Choroid plexus epithelial cell (primary cell): Measurements from ENCODE around the gene GM2A.

Source experiments
- DNase-seq: peaks from one replicate; pipeline ENCODE4 v3.0.0-alpha.2; 2010; ENCODE audit warnings: low read depth
- H3K4me3 ChIP-seq: 2 replicates; pipeline ENCODE4 v1.5.1; 2011; ENCODE audit warnings: low read depth, mild to moderate bottlenecking, control low read depth, low read length, moderate library complexity
- TF ChIP-seq, protein P1 (sequence below): conservative IDR thresholded peaks from 2 replicates; pipeline ENCODE4 v1.5.1; 2011; ENCODE audit warnings: low read depth, mild to moderate bottlenecking, control low read depth, inconsistent platforms, low read length, moderate library complexity

GM2A gene

DNA sequence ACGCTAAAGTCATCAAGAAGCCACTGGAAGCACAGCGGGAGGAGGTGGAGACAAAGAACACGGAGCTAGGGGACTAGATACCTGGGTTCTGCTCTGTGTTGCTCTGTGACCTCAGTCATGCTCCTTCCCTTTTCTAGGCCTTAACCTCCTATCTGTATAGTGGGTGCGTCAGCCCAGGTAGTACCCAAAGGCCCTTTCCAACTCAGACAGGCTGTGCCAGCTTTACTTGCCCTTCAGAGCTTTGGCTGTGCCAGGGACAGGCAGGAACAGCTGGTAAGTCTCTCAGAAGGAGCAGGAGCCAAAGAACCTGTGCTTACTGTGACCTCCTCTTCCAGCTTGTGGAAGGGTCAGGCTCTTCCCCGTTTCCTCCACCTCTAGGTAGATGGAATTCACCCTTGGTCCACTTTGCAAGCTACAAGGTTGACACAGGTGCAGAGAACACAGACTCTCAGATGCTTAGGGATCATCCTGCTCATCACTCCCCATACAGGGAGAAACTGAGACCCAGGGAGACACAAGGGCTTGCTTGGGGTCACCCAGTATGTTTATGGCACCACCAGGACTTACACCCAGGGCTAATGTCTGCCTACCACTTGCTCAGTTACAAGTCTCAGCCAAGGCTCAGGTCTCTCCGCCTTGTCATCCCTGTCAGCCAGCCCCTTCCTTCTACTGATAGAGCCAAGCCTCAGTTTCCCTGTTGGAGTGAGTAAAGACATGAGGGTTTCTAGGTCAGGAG is 30.8 kb upstream of the GM2A start:
- TF ChIP-seq, protein P1, sequence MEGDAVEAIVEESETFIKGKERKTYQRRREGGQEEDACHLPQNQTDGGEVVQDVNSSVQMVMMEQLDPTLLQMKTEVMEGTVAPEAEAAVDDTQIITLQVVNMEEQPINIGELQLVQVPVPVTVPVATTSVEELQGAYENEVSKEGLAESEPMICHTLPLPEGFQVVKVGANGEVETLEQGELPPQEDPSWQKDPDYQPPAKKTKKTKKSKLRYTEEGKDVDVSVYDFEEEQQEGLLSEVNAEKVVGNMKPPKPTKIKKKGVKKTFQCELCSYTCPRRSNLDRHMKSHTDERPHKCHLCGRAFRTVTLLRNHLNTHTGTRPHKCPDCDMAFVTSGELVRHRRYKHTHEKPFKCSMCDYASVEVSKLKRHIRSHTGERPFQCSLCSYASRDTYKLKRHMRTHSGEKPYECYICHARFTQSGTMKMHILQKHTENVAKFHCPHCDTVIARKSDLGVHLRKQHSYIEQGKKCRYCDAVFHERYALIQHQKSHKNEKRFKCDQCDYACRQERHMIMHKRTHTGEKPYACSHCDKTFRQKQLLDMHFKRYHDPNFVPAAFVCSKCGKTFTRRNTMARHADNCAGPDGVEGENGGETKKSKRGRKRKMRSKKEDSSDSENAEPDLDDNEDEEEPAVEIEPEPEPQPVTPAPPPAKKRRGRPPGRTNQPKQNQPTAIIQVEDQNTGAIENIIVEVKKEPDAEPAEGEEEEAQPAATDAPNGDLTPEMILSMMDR = no peak
- no peak overlapping the region for H3K4me3 ChIP-seq
- no peak for DNase-seq

DNA sequence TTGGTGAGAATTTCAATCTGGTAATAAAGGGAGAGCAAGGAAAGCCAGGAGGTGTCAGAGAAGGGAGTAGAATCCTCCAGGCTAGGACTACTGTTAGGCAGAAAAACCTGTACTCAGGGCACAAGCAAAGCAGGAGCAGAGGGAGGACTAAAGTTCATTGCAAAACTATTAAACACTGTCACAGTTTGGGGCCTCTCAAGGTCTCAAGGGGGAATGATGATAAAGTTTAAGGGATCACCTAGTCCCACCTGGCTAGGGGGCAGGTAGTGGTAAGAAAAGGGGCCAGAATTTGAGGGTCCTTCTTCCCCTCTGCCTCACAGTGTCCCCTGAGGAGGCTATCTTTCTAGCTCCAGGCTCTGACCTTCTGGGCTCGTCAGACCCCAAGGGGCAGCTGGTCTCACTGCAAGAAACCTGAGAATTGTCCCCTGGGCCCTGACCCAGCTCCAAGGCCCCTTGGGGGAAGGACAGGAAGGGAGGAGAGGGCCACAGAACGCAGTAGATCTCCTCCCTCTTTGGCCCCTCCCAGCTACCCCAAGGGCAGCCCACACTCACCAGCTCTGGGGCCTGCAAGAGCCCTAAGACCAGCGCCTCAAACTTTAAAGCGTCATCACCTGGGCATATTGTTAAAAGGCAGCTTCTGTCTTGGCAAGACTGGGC is 30.1 kb upstream of the GM2A start:
- no peak for DNase-seq
- H3K4me3 ChIP-seq = peak overlapping the region; percentile 67
- TF ChIP-seq, protein P1 = no peak

DNA sequence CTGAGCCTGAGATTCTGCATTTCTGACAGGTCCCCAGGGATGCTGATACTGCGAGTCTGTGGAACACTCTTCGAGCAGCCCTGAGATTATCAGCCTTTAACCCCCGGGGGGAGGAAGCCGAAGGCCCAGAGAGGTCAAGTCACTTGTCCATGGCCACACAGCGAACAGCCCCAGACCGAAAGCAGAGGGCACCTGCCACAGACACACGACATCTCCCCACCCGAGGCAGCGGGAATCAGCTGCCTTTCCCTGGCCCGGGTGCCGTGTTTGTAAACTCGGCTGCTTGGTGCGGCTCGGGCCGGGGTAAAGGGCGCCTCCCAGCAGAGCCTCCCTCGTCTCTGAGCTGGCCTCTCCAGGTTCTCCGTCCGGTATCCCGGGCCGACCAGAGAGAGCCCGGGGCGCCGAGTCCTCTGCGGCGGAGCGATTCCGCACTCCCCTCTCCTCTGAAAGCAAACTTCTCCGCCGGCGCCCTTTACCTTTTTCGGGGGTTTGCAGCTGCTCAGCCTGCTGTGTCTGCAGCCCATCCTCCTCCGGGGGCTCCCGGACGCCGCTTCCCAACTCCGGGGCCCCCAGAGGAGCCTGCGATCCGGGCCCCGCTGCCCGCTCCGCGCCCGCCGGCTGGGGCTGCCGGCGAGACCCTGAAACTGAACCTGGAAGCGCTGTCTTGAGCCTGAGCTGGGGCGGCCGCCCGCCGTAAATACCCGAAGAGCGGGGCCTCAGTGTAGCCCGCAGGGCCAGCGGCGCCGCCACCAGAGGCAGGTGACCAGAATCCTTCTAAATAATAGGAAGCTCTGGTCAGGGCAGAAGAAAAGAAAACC is 29.3 kb upstream of the GM2A start, which contains the start of gene CCDC69:
Gene CCDC69 (minus strand): TSS at position 646 of the 818 bp plus-strand sequence. CDS start 122 bp downstream, at position 524.
- TF ChIP-seq, protein P1 = peak; percentile 40
- peak within 1 kb of the TSS; percentile 67 for H3K4me3 ChIP-seq

DNA sequence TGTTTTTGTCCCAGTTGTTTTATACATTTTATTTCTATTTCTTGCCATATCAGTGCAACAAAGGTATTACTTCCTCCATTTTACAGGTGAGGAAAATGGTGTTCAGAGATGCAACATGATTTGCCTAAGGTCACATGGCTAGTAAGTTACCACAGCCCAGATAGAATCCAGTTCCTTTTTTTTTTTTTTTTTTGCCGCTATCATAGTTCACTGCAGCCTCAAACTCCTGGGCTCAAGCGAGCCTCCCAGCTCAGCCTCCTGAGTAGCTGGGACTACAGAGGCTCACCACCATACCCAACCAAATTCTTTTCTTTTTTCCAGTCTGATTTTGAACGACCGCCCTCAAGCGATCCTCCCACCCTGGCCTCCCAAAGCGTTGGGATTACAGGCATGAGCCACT is 28.6 kb upstream of the GM2A start:
- TF ChIP-seq, protein P1 = no peak
- no peak overlapping the region for H3K4me3 ChIP-seq

More for the DNA sequence above, 29.3 kb upstream of the GM2A start, which contains the start of gene CCDC69:
- DNase-seq = peak; percentile 75

DNA sequence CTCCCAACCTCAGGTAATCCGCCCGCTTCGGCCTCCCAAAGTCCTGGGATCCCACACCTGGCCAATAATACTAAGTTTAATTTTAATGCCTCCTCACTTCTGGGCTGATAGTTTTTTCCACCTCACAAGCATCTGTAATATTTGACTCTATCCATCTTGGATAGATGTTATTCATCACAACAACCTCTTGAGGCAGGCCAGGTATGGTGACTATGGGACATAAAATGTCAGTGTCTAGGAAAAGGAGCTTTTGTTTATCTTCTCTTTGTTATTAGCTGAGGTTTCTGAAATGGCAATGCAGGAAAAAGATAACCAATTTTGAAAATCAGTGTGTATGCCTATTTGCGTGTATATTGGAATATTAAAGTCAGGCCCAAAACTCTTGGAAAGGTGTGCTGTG is 27.9 kb upstream of the GM2A start:
- no peak overlapping the region for H3K4me3 ChIP-seq
- TF ChIP-seq, protein P1 = no peak
- no peak for DNase-seq

More for the DNA sequence above, 28.6 kb upstream of the GM2A start:
- DNase-seq = no peak

DNA sequence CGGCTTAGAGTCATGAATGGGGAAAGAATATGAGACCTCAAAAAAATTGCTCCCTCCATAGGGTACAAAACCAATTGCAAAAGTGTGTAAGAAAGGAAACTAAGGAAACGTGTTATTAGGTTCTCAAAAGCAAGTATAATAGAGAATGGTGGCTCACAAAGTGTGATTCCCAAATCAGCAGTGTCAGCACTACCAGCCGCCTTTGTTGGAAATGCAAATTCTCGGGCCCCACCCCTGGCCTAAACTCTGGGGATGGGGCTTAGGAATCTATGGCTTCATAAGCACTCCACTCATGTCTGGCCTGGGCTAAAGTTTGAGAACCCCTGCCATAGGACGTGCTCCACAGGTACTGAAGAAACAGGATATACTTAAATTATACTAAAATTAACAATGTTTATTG is 27.5 kb upstream of the GM2A start:
- no peak for DNase-seq
- H3K4me3 ChIP-seq = no peak overlapping the region
- TF ChIP-seq, protein P1 = no peak
